HEK293T (cell line): ENCODE data around the gene OR8K1.

ENCODE experiments used
- BHLHE40 ChIP-seq: fragments of 450-650 bp; IDR thresholded peaks from 2 replicates; pipeline ENCODE4 v1.6.1; 2016; ENCODE audit warnings: mild to moderate bottlenecking, moderate library complexity, borderline replicate concordance
- CTBP1 ChIP-seq: fragments of 450-650 bp; IDR thresholded peaks from 2 replicates; pipeline ENCODE4 v1.6.1; 2016; ENCODE audit warnings: borderline replicate concordance
- FOXA1 ChIP-seq: fragments of 450-650 bp; IDR thresholded peaks from 2 replicates; pipeline ENCODE4 v1.6.1; 2016; ENCODE audit warnings: mild to moderate bottlenecking
- FOXM1 ChIP-seq: fragments of 450-650 bp; IDR thresholded peaks from 2 replicates; pipeline ENCODE4 v1.6.1; 2017; ENCODE audit warnings: mild to moderate bottlenecking, borderline replicate concordance
- L3MBTL2 ChIP-seq: fragments of 450-650 bp; conservative IDR thresholded peaks from 2 replicates; pipeline ENCODE4 v1.6.1; 2016; ENCODE audit warnings: mild to moderate bottlenecking
- LEF1 ChIP-seq: fragments of 450-650 bp; IDR thresholded peaks from 2 replicates; pipeline ENCODE4 v1.6.1; 2017; ENCODE audit warnings: mild to moderate bottlenecking, borderline replicate concordance
- SP1 ChIP-seq: fragments of 450-650 bp; IDR thresholded peaks from 2 replicates; pipeline ENCODE4 v1.6.1; 2017
- SUZ12 ChIP-seq: fragments of 450-650 bp; IDR thresholded peaks from 2 replicates; pipeline ENCODE4 v1.6.1; 2016; ENCODE audit warnings: mild to moderate bottlenecking
- TARDBP ChIP-seq: fragments of 450-650 bp; IDR thresholded peaks from 2 replicates; pipeline ENCODE4 v1.6.1; 2016
- ZNF384 ChIP-seq: fragments of 450-650 bp; IDR thresholded peaks from 2 replicates; pipeline ENCODE4 v1.6.1; 2016
- TF ChIP-seq, protein P1 (sequence below): fragments of 450-650 bp; IDR thresholded peaks from 2 replicates; pipeline ENCODE4 v1.6.1; 2016

DNA sequence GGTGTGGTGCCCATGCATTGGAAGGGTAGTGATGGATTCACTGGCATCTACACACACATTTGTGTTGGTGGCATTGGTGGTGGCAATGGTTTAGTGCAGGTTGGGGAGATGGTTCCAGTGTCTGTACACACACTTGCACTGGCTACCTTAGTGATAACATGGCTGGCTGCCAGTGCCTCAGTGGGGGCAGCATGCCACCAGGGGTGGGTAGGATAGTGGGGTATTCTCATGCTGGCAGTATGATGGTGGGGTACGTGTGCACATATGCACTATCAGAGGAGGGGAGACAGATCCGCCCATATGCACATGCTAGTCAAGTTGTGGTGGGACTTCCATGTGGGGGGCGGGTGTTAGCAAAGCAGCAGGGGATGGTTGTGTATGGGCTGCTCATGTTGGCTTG is 38.0 kb upstream of the OR8K1 start:
- TF ChIP-seq LEF1 (no peak), BHLHE40 (no peak), SP1 (no peak), SUZ12 (no peak), TARDBP (no peak), FOXM1 (no peak), CTBP1 (no peak), FOXA1 (no peak), ZNF384 (no peak), L3MBTL2 (no peak)
- TF ChIP-seq, protein P1, sequence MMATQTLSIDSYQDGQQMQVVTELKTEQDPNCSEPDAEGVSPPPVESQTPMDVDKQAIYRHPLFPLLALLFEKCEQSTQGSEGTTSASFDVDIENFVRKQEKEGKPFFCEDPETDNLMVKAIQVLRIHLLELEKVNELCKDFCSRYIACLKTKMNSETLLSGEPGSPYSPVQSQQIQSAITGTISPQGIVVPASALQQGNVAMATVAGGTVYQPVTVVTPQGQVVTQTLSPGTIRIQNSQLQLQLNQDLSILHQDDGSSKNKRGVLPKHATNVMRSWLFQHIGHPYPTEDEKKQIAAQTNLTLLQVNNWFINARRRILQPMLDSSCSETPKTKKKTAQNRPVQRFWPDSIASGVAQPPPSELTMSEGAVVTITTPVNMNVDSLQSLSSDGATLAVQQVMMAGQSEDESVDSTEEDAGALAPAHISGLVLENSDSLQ: no peak
